Stimulated activated CD4-positive, alpha-beta T cell treated with anti-CD3 and anti-CD28 coated beads, Interleukin-15, amount 100 ng/mL, for 24 hours (primary cell): ENCODE results near the gene GRK6.

Experiments used
- DNase-seq: peaks from one replicate; pipeline ENCODE4 v3.0.0-alpha.2; 2020

Gene GRK6

DNA sequence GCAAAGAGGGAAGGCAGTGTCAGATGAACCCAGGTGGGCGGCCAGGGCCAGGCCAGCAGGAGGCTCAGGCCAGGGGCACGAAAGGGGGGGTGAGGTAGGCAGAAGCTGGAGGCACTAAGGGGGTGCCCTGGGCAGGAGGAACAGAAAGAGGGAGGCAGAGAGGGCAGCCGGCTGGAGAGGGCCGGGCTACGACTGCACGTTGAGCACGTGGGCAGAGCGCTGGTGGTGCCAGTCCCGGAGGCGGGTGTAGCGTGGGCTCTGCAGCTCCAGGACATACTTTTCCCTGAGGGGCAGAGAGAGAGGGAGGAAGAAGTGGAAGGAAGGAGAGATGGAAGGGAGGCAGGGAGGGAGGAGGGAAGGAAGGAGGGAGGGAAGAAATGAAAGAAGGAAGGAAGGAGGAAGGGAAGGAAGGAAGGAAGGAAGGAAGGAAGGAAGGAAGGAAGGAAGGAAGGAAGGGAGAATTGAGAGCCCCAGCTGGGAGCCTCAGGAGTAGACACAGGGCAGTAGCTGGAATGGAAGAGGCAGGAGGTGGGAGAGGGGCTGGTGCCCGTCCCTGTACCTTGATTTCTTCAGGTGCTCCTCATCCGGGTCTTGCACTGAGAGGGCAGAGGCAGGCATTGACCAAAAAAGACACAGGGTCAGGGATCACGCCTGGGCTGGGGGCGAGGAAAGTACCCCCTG, 64.0 kb downstream of the GRK6 start:
- DNase-seq: no peak

GRCh38 chr5:177490992-177491391, 64.5 kb downstream of the GRK6 start:
- DNase-seq: no peak

GRCh38 chr5:177491429-177491945, 65.0 kb downstream of the GRK6 start:
- DNase-seq: peak; percentile 54

DNA sequence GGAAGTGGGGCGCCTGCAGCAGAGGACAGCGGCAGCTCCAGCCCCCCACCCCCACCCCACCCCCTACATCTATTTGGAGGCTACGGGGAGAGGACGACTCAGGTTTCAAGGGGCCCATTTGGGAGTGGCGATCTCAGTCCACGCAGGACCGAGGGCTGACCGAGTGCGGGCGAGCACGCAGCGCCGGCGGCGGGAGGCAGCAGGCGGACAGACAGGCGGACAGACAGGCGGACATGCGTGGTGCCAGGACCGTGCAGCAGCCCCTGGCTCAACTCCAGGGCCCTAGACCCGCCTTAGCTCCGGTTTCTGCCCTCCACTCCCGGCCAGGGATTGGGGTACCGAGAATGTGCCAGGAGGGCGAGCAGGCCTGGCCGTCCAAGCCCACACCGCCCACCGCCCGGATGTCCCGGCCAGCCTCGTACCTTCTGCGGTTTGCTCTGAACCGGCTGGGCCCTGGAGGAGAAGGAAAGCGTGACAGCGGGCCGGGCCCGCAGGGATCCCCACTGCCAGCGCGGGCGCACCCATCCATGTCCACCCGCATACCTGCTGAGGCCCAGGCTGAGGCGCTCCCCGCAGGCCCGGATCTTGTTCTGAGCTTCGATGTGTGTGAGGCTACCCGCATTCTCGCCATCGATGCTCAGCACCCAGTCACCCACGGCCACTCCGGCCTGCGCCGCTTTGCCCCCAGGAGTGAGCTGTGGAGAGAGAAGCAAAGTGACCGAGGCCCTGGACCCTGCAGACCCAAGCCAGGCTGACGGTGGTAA, 65.7 kb downstream of the GRK6 start:
- no peak for DNase-seq
